NCI-H1105 (cell line): ENCODE data around the gene PVALEF.
"Not testable (repeated sequence)": the region's sequence is repeated elsewhere in the genome, so short reads cannot be mapped to it uniquely, and the experiment has no call there.

Experiments
- DNase-seq: peaks from one replicate; lab custom pipeline; 2025; lab: John Stamatoyannopoulos, UW

PVALEF gene

GRCh38 chr17:81219476-81220180 is 54.3 kb downstream of the PVALEF start:
- DNase-seq = no peak

DNA sequence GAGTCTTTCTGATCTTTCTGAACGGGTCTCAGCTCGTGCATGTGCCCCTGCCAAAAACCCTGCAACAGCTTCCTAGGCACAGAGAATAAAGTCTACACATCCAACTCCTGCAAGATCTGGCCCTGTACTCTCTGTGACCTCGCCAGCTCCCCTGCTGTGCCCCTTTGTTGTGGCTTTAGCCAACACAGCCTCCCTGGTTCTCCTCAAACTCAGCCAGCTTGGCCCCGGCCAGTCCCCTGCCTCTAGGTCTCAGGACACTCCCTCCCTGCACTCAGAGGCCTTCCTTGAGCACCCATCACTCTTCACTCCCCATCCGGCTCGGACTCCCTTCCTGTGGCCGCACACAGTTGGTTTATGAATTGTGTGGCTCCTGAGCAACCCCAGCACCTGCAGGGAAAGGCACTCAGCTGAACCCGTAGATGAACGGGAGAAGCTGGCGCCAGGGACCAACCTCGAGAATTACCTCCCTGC is 56.1 kb downstream of the PVALEF start:
- DNase-seq = no peak

DNA sequence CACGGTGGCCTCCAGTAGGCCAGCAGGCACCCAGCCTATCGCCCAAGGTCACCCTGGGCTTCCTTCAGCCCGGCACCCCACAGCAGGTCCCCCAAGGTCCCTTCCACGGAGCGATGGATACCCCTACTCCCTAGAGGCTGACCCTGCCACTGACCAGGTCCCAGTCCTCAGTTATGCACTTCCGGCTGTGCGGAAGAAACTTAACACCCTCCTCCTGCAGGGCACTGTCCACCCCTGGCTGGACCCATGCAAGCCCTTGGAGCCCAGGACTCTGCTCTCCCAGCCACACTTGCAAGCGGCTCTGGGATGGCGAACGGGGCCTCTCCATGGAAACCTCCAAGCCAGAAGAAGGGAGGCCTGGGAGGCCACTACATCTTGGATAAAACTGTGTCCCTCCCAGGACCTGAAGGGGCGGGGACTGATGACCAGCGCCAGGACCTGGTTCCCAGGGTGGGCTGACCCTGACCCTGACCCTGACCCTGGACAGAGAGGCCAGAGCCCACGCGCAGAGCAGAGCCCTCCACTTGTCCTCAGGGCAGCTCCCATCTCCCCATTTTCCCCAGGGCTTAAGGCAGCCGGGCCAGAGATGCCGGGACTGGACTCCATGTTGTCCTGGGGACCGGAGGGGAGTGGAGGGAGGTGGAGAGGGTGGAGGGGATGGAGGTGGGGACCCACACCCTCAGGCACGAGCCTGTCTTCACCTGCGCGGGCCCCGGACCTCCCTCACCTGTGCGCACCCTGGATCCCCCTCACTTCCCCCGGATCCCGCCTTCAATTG is 56.7 kb downstream of the PVALEF start:
- DNase-seq = no peak

- no peak for DNase-seq
Observed at GRCh38 chr17:81222620-81222905, 57.3 kb downstream of the PVALEF start.

- DNase-seq = peak; percentile 98
Observed at GRCh38 chr17:81222906-81223761, 57.8 kb downstream of the PVALEF start, which contains the start of gene CEP131. CEP131 (minus strand) TSS chr17:81222965; CDS start chr17:81220056, 2,909 bp downstream.

DNA sequence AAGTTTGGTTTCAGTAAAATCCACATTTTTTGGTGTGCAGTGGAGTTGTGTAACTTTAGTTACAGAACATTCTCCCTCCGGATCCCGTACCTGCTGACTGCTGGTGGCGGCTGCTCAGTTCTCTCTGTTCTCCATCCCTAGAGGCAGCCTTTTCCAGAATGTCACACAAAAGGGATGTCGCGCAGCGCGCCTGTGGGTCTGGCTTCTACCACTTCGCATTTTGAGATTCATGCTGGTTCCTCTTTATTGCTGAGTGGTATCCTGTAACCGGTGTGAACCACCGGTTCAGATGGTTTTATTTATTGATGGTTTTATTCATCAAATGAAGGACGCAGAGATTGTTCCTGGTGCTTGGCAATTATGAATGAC is 58.4 kb downstream of the PVALEF start:
- DNase-seq = no peak

DNA sequence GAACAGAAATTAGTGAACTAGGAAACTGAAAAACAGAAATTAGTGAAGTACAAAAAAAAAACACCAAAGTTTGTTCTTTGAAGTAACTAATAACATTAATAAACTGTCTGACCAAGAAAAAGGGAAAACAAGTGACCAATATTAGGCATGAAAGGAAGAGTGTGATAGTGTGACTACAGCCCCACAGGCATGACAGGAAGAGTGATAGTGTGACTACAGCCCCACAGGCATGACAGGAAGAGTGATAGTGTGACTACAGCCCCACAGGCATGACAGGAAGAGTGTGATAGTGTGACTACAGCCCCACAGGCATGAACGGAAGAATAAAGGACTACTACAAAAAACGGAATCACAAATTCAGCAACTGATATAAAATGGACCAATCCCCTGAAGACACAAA is 62.3 kb downstream of the PVALEF start:
- not testable (repeated sequence) for DNase-seq

DNA sequence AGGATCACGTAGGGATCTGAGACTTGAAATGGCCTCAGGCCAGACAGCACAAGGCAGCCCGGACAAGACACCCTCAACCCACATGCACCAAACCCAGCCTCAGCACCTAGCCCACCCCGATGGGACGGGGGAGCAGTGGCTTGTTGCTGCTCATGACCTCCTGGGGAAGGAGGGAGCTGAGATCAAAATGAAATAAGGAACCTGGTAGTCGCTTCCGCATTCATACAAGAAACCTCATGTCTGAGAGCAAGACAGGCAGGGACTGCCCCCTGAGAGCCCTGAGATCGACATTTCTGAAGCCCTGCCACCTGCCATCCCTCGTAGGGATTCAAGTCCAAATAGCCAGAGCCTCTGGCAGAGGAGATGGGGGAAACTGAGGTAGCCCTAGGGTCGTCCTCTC is 63.1 kb downstream of the PVALEF start:
- no peak for DNase-seq

DNA sequence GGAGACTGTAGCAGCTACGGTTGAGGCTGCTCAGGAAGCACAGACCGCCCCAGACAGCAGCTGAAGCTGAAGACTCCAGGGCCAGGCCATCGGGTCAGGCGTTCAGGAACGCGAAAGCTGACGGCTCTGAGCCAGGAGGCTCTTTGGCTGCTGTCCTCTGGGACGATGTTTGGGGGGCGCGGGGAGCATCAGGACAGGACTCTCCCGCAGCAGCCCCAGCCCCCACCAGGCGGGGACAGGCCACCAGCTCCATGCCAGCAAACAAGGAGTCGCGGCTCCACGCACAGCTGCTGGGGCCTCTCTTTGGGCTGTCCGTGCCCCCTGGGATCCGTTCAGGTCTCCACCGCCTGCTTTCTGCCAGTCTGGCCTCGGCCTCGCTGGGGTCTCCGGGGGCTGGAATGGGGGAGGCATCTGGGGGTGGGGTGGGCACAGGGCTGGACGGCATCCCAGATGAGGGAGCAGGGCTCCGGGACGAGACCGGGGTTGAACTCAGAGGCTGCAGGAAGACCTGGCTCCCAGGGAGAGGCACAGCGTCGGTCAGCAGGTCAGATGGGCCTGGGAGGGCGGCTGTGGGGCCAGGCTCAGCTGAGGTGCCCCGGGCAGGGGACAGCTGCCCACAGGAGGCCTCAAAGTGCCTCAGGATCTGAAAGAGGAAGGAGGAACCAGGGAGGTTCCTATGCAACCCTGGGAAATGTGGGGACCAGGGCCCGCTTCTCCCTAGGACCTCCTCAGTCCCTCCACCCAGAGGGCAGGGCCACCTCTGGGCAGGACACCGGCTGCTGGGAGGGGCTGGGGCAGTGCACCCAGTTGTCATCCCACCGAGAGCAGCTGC is 63.7 kb downstream of the PVALEF start:
- no peak for DNase-seq

GRCh38 chr17:81229666-81229920 is 64.3 kb downstream of the PVALEF start:
- DNase-seq = no peak

GRCh38 chr17:81230043-81230820 is 64.9 kb downstream of the PVALEF start:
- DNase-seq = no peak

DNA sequence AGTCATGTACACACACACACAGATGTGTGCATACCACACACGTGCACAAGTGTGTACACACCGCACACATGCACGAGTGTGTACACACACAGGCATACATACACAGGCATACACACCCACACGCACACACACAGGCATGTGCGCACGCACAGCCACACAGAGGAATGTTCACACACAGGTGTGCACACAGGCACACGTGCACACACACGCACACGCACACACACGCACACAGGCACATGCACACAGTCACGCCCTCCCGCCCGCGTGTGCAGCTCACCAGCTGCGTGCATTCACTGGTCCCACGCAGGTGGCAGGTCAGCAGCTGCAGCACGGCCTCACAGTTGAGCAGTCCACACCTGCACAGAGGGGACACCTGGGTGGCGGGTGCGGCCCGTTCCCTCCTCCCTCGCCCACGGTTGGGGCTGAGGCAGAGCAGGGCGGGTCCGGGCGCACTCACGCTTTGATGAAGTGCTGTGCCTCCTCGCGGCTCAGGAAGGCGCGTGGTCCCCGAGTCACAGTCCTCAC is 65.9 kb downstream of the PVALEF start:
- DNase-seq = no peak

DNA sequence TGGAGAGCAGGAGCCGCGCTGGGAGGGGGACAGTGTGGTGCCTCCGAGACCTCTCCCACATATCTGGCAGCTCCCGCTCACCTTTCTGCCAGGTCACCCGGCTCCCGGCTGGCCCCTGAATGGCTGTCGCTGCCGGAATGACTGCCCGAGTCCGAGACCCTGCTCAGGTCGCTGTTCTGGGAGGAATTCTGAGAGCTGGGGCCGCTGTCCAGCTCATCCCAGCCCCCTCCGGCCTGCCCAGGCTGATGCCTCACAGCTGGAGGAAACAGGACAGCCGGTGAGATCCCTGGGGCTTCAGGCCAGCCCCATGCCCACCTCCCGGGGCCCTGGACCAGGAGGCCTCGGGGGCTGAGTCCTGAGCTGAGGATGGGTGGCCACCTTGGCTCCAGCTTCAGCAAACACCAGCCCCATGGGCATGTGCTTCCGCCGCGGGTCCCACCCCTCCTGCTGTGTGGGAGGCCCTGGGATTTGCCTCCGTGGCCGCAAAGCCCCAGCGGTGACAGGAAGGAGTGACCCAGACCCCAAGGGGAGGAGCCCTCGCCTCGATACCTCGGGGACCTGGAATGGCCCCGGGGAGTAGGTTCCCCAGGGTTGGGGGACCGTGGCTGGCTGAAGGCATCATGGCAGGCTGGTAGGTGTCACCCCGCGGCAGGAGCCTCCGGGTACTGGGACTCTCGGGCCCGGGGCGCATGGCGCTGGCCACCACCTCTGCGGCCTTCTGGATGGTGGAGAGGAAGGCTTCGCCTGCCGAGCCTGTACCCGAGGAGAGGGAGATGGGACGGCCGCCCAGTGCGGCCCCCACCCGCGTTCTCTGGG is 66.7 kb downstream of the PVALEF start:
- no peak for DNase-seq
